Gastroesophageal sphincter (tissue), 4 donors: ENCODE data around the gene CCT3. TPM values are rescaled to one million over a fixed set of nuclear protein-coding genes. Genes with fewer than 3 reads are reported as not detected.
A peak's percentile ranks its signal among the peaks of the same experiment; 100 is the strongest.

Experiments
- ATAC-seq: fragments of 150-250 bp; one replicate; pipeline ENCODE4 v1.9.1; 2016; ENCODE audit warnings: mild to moderate bottlenecking, moderate library complexity
- H3K27ac ChIP-seq, 4 donors: fragments of 200-600 bp; sonication (generic) in 3 of 4; 1 replicate in 3 of 4; 2 replicates in 1 of 4; pipeline ENCODE4 v1.5.1; 2016 to 2019
- H3K27me3 ChIP-seq: fragments of 200-600 bp; sonication (generic); one replicate; pipeline ENCODE4 v1.5.1; 2019
- H3K36me3 ChIP-seq, 2 donors: fragments of 200-600 bp; sonication (generic); one replicate each; pipeline ENCODE4 v1.5.1; 2019; ENCODE audit warnings: control low read depth in 1 of 2
- H3K4me1 ChIP-seq, 3 donors: fragments of 200-600 bp; sonication (generic); 1 replicate in 2 of 3; 2 replicates in 1 of 3; pipeline ENCODE4 v1.5.1; 2016 to 2019; ENCODE audit warnings: control low read depth in 2 of 3
- H3K4me3 ChIP-seq, 2 donors: fragments of 200-600 bp; sonication (generic); one replicate each; pipeline ENCODE4 v1.5.1; 2019; ENCODE audit warnings: mild to moderate bottlenecking in 1 of 2, moderate library complexity in 1 of 2
- H3K9me3 ChIP-seq, 3 donors: fragments of 200-600 bp; sonication (generic); one replicate each; pipeline ENCODE4 v1.5.1; 2017 to 2019; ENCODE audit warnings: control low read depth in 2 of 3
- EP300 ChIP-seq: sonication (generic); formaldehyde crosslinking; IDR thresholded peaks from one replicate; pipeline ENCODE4 v1.6.1; 2017; ENCODE audit warnings: antibody characterized with exemption, mild to moderate bottlenecking
- POLR2A ChIP-seq, 2 donors: fragments of 450-650 bp; IDR thresholded peaks; one replicate each; pipeline ENCODE4 v1.6.1; 2017; ENCODE audit warnings: antibody characterized with exemption in 2 of 2, mild to moderate bottlenecking in 2 of 2, moderate library complexity in 1 of 2
- POLR2AphosphoS5 ChIP-seq: sonication (generic); formaldehyde crosslinking; IDR thresholded peaks from one replicate; pipeline ENCODE4 v1.6.1; 2017; ENCODE audit warnings: antibody characterized with exemption
- WGBS, 2 donors: methylation state at CpG; one replicate each; pipeline ENCODE4 v1.1.5; 2018; ENCODE audit warnings: low coverage in 1 of 2; 5-methylcytosine and 5-hydroxymethylcytosine counted together
- total RNA-seq, 4 donors: library from RNA; depleted of rRNA; stranded (reverse); fragments of >200 nt; gene quantifications; one replicate each; pipeline ENCODE4 v1.1.0, GENCODE V29; 2016
- TF ChIP-seq, protein P1 (sequence below), 4 experiments: fragments of 200-600 bp in 2 of 4; fragments of 450-650 bp in 2 of 4; sonication (generic) in 1 of 4; IDR thresholded peaks; one replicate each; pipeline ENCODE4 v1.5.1; 2017 to 2019; ENCODE audit warnings: antibody characterized with exemption in 4 of 4, mild to moderate bottlenecking in 2 of 4, moderate library complexity in 2 of 4

Gene CCT3
- total RNA-seq, 4 donors from 2014 or later: 189 to 224 (median 209) TPM

DNA sequence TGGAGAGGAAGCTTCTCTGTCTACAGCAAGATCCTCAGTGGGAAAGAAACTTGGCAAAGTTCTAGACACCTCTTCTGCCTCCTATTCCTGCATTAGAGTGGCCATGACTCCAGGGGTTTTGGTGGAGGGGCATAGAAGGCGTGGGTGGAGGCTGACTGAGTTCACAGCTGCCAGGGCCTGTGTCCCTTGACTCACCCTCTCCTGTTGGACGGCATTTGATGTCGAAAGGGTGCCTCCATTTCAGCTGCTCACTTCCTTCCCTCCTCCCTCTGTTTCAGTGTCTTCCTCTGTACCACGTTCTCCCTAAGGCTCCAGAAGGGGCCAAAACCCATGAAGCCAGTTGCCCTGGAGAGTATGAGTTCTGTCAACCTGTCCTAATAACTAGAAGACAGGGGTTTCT is 53.3 kb downstream of the CCT3 start:
- TF ChIP-seq EP300 (no peak), POLR2A (IDR thresholded peaks at IDR 0.05) (no peak)
- TF ChIP-seq, protein P1, sequence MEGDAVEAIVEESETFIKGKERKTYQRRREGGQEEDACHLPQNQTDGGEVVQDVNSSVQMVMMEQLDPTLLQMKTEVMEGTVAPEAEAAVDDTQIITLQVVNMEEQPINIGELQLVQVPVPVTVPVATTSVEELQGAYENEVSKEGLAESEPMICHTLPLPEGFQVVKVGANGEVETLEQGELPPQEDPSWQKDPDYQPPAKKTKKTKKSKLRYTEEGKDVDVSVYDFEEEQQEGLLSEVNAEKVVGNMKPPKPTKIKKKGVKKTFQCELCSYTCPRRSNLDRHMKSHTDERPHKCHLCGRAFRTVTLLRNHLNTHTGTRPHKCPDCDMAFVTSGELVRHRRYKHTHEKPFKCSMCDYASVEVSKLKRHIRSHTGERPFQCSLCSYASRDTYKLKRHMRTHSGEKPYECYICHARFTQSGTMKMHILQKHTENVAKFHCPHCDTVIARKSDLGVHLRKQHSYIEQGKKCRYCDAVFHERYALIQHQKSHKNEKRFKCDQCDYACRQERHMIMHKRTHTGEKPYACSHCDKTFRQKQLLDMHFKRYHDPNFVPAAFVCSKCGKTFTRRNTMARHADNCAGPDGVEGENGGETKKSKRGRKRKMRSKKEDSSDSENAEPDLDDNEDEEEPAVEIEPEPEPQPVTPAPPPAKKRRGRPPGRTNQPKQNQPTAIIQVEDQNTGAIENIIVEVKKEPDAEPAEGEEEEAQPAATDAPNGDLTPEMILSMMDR (IDR thresholded peaks at IDR 0.05): no peak
- H3K27ac ChIP-seq: no peak overlapping the region
- H3K4me3 ChIP-seq: no peak overlapping the region
- H3K9me3 ChIP-seq: no peaks in the 10 kb centered on the region
- 59 to 100% methylated on average over 1 to 2 of the region's 4 CpGs for WGBS, 2 donors
- H3K27me3 ChIP-seq: no peaks in the 10 kb centered on the region
- ATAC-seq: no peak
- H3K36me3 ChIP-seq: peaks cover 0 to 27% of the 10 kb centered on the region in 2 donors
- peaks cover 4 to 36% (median 17%) of the 10 kb centered on the region in 3 donors for H3K4me1 ChIP-seq

DNA sequence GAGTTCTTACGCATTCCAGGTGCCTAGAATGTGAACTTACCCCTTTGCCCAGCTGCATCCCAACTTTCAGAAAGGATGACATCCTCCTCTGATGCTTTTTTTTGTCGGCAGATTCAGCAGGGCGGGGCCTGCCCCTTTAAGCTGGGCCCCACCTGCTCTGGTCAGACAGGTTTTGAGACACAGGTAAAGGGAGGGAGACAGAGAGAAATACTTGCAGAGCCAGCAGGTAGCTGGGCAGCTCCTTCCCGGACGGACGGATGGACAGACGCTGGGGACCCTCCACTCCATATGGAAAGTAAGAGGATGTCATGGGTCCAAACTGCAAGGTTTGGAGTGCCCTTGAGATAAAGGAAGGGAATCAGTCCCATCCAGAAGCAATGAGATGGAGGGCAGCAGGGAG is 54.0 kb downstream of the CCT3 start, which contains the start of gene TMEM79:
Gene TMEM79 (plus strand): TSS at position 214 of the 400 bp plus-strand sequence. CDS start 902 bp downstream, outside the sequence.
- peaks cover 0 to 31% of the 10 kb centered on the region in 2 donors for H3K36me3 ChIP-seq
- no peak for TF ChIP-seq POLR2AphosphoS5
- TF ChIP-seq POLR2A (IDR thresholded peaks at IDR 0.05): no peak
- TF ChIP-seq EP300: no peak
- TF ChIP-seq, protein P1 (IDR thresholded peaks at IDR 0.05): no peak
- H3K27me3 ChIP-seq: no peaks in the 10 kb centered on the region
- H3K9me3 ChIP-seq: no peaks in the 10 kb centered on the region
- H3K4me3 ChIP-seq: peak within 1 kb of the TSS; percentile 82 to 95
- H3K27ac ChIP-seq: peak within 1 kb of the TSS; percentile 8 to 91 (median 91)
- no peak for ATAC-seq
- WGBS, 2 donors: 80 to 100% methylated on average over 2 of the region's 7 CpGs
- H3K4me1 ChIP-seq: peaks cover 4 to 43% (median 17%) of the 10 kb centered on the region in 3 donors

DNA sequence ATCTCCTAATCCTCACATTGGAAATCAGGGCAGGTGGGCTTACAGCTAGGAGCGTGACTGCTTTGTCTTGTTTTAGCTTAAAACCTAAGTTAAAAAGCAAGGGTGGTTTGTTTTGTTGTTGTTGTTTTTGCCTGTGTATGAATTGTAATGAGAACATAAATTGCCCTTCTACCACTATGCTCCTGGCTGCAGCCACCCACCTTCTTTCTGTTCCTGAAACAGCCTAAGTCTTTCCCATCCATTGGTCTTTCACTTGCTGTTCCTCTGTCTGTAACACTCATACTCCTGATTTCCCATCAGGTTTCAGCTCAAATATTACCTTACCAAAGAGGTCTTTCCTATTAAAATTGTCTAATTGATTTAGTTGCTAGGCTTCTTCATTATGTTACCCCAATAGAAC is 54.6 kb downstream of the CCT3 start:
- H3K9me3 ChIP-seq: no peaks in the 10 kb centered on the region
- 50% methylated on average over 1 of the region's 1 CpG for WGBS, 2 donors
- H3K4me1 ChIP-seq: peaks cover 4 to 44% (median 17%) of the 10 kb centered on the region in 3 donors
- peak overlapping the region; percentile 82 to 95 for H3K4me3 ChIP-seq
- H3K27ac ChIP-seq: peak overlapping the region in 3 of 4 donors; percentile 91
- H3K36me3 ChIP-seq: peaks cover 0 to 31% of the 10 kb centered on the region in 2 donors
- TF ChIP-seq EP300 (no peak), POLR2AphosphoS5 (no peak), POLR2A (IDR thresholded peaks at IDR 0.05) (no peak)
- TF ChIP-seq, protein P1 (IDR thresholded peaks at IDR 0.05): no peak
- ATAC-seq: no peak
- H3K27me3 ChIP-seq: no peaks in the 10 kb centered on the region

DNA sequence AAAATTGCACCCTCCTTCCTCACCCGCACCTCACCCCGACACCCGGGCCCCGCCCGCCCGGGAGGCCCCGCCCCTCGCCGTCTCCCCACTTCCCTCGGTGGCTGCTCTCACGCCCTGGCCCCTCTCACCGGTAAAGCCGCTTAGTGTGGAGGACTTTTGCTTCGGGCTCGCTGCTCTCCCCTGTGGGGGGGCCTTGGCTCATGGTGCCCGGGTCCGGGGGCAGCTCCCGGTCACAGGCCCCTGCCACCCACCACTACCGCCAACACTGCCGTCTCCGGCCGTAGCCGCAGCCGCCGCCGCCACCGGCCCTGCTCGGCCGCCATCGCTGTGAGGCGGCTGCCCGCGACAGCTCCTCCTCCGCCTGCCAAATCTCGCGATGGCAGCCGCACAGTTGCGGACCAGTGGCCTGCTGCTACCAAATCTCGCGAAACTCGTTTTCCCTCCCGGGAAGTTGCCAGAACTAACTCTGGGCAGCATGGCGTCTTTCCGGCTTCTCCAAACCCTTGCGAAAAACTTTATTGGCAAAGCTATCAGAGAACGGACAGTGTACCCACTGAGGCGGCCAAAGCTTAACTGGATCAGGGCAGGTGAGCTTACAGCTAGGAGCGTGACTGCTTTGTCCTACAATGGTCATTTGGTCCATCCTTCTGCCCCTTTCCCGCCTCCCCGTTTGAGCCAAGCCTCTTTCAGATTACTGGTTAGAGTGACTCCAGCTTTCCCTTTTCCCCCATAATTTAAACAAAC is 55.4 kb downstream of the CCT3 start, which contains the start of gene SMG5:
Gene SMG5 (minus strand): TSS at position 347 of the 744 bp plus-strand sequence. CDS start 145 bp downstream, at position 202.
- 0 to 2% methylated on average over 5 to 12 of the region's 50 CpGs for WGBS, 2 donors
- peak; percentile 97 for ATAC-seq
- Histone ChIP-seq H3K4me3 (peak within 1 kb of the TSS; percentile 82 to 95), H3K4me1 (peaks cover 4 to 44% (median 17%) of the 10 kb centered on the region in 3 donors), H3K36me3 (peaks cover 0 to 38% of the 10 kb centered on the region in 2 donors), H3K27ac (peak within 1 kb of the TSS; percentile 57 to 91 (median 91)), H3K27me3 (no peaks in the 10 kb centered on the region), H3K9me3 (no peaks in the 10 kb centered on the region)
- TF ChIP-seq POLR2AphosphoS5 (peak; percentile 79), POLR2A (IDR thresholded peaks at IDR 0.05) (peak; percentile 90 to 94), EP300 (no peak)
- TF ChIP-seq, protein P1 (IDR thresholded peaks at IDR 0.05): peak in 1 of 4 experiments; percentile 9
